ENCODE data around the gene ARID3A. TPM values are rescaled to one million over a fixed set of nuclear protein-coding genes. Genes with fewer than 3 reads are reported as not detected.
"Not testable (repeated sequence)": the region's sequence is repeated elsewhere in the genome, so short reads cannot be mapped to it uniquely, and the experiment has no call there.

The ARID3A gene
- total RNA-seq, 2 experiments from 2014 or later: 9.9 to 21.6 TPM

DNA sequence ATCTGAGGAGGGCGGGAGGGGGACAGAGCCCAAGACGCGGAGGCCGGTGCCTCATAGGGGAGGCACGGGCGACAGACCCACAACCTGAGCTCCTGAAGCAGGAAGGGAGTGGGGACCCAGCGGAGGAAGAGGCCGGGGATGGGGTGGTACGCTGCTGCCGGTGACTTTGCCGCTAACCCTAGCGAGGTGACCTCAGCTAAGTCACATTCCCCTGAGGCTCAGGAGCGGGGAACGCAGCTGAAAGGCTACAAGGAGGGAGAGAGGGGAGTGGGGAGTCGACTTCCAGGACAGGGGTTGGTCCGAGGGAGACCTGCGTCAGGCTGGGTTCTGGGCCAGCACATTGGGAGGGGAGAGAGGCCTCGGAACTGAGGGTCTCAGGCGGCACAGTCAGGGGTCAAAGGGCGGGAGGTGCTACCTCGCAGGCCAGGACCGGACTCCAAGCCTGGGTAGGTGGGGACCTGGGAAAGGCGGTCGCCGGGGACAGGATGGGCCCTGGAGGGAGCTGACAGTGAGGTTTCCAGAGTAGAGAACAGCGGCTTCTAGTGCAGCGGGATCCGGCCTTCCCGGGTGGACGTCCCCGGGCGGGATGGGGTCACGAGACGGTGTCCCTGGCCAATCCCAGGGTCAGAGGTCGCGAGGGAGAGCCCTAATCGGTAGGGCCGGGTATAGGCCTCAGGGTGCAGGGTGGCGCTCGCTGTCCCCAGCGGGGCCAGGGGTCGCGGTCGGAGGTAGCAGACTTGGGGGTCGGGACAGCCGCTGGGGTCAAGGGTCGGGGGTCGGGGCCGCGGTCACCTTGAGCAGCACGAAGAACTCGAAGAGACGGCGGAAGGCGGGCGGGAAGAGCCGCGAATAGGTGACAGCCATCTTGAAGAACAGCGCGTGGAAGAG is 94.4 kb downstream of the ARID3A start:
- POLR2A ChIA-PET: interaction anchor here (0.6 kb wide), 1 partner anchor 170 kb away, joined by 3 read pairs; no protein-coding TSS in a partner anchor
- H3K36me3 ChIP-seq (ENCODE audit: insufficient read depth, low read length): peaks cover 43% of the 10 kb centered on the region
- intact Hi-C loops (cut with micrococcal nuclease; ENCODE audit: unreplicated experiment): loop anchor here (2.0 to 10.0 kb wide), 4 partner anchors 19 to 387 kb away; partner anchors contain the start of genes CIRBP, DAZAP1 and GPX4
- peak; percentile 70 for DNase-seq (ENCODE audit: low spot score)
- peak overlapping the region; percentile 94 for H3K4me2 ChIP-seq (ENCODE audit: low read length)
- BruUV-seq (replicated peaks): TSS peak; percentile 75
- H3K4me3 ChIP-seq (ENCODE audit: low read depth, low read length, poor library complexity, severe bottlenecking): peak overlapping the region; percentile 96
- peaks cover 52% of the 10 kb centered on the region for H3K4me1 ChIP-seq (ENCODE audit: insufficient read depth, low read length, poor library complexity, severe bottlenecking)
- H3K9me2 ChIP-seq (ENCODE audit: insufficient read depth, low read length): no peaks in the 10 kb centered on the region
- CTCF ChIA-PET (ENCODE audit: unreplicated experiment): no interaction called here
- peaks cover 57% of the 10 kb centered on the region for H3K79me2 ChIP-seq (ENCODE audit: insufficient read depth, low read depth, low read length)
- H3K27ac ChIP-seq (ENCODE audit: low read depth, low read length, poor library complexity, severe bottlenecking): peak overlapping the region; percentile 76
- H3K9me3 ChIP-seq (ENCODE audit: low read length): no peaks in the 10 kb centered on the region
- TF ChIP-seq EZH2phosphoT487 (IDR thresholded peaks at IDR 0.05; ENCODE audit: borderline replicate concordance, low read depth, low read length): no peak
- no peak for TF ChIP-seq CTCF (conservative IDR thresholded peaks at IDR 0.05; ENCODE audit: low read length)
- no peak overlapping the region for H2AFZ ChIP-seq (ENCODE audit: low read length)
- peaks cover 10% of the 10 kb centered on the region for H4K20me1 ChIP-seq (ENCODE audit: insufficient read depth, low read length)

GRCh38 chr19:1020868-1021425 is 95.1 kb downstream of the ARID3A start, which contains the start of gene TMEM259:
TSS of gene TMEM259 (minus strand) at chr19:1021123. CDS start at chr19:1020996, 127 bp downstream.
- no TSS peak for BruUV-seq (replicated peaks)
- TF ChIP-seq EZH2phosphoT487 (IDR thresholded peaks at IDR 0.05; ENCODE audit: borderline replicate concordance, low read depth, low read length): no peak
- TF ChIP-seq CTCF (conservative IDR thresholded peaks at IDR 0.05; ENCODE audit: low read length): no peak
- H4K20me1 ChIP-seq (ENCODE audit: insufficient read depth, low read length): peaks cover 10% of the 10 kb centered on the region
- H3K36me3 ChIP-seq (ENCODE audit: insufficient read depth, low read length): peaks cover 37% of the 10 kb centered on the region
- H3K4me3 ChIP-seq (ENCODE audit: low read depth, low read length, poor library complexity, severe bottlenecking): peak within 1 kb of the TSS; percentile 96
- ChIA-PET POLR2A (interaction anchor here (0.8 kb wide), 1 partner anchor 20 kb away, joined by 5 read pairs; no protein-coding TSS in a partner anchor), CTCF (ENCODE audit: unreplicated experiment) (no interaction called here)
- peak within 1 kb of the TSS; percentile 76 for H3K27ac ChIP-seq (ENCODE audit: low read depth, low read length, poor library complexity, severe bottlenecking)
- peak within 1 kb of the TSS; percentile 30; the same call in 1 of the 2 replicates for H2AFZ ChIP-seq (ENCODE audit: low read length)
- peak within 1 kb of the TSS; percentile 94 for H3K4me2 ChIP-seq (ENCODE audit: low read length)
- no peaks in the 10 kb centered on the region for H3K9me3 ChIP-seq (ENCODE audit: low read length)
- intact Hi-C loops (cut with micrococcal nuclease; ENCODE audit: unreplicated experiment): loop anchor here (2.0 to 10.0 kb wide), 4 partner anchors 18 to 386 kb away; partner anchors contain the start of genes CIRBP, DAZAP1 and GPX4
- peaks cover 49% of the 10 kb centered on the region for H3K79me2 ChIP-seq (ENCODE audit: insufficient read depth, low read depth, low read length)
- peaks cover 59% of the 10 kb centered on the region for H3K4me1 ChIP-seq (ENCODE audit: insufficient read depth, low read length, poor library complexity, severe bottlenecking)
- DNase-seq (ENCODE audit: low spot score): peak; percentile 98
- no peaks in the 10 kb centered on the region for H3K9me2 ChIP-seq (ENCODE audit: insufficient read depth, low read length)

DNA sequence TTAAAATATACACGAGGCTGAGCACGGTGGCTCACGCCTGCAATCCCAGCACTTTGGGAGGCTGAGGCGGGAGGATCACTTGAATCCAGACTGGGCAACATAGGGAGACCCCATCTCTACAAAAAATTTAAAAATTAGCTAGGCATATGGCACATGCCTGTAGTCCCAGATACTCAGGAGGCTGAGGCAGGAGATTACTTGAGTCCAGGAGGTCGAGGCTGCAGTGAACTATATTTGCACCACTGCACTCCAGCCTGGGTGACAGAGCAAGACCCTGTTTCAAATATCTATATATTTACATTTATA is 98.0 kb downstream of the ARID3A start:
- H3K27ac ChIP-seq (ENCODE audit: low read depth, low read length, poor library complexity, severe bottlenecking); H3K9me3 ChIP-seq (ENCODE audit: low read length); CTCF ChIA-PET (ENCODE audit: unreplicated experiment); H4K20me1 ChIP-seq (ENCODE audit: insufficient read depth, low read length); DNase-seq (ENCODE audit: low spot score); H3K4me2 ChIP-seq (ENCODE audit: low read length); H3K4me3 ChIP-seq (ENCODE audit: low read depth, low read length, poor library complexity, severe bottlenecking); POLR2A ChIA-PET; H2AFZ ChIP-seq (ENCODE audit: low read length); H3K9me2 ChIP-seq (ENCODE audit: insufficient read depth, low read length); BruUV-seq (replicated peaks): not testable (repeated sequence)
- intact Hi-C loops (cut with micrococcal nuclease; ENCODE audit: unreplicated experiment): loop anchor here (5.0 to 10.0 kb wide), 3 partner anchors 78 to 383 kb away; partner anchors contain the start of genes CIRBP, DAZAP1 and GPX4
- Histone ChIP-seq H3K79me2 (ENCODE audit: insufficient read depth, low read depth, low read length) (peaks cover 33% of the 10 kb centered on the region), H3K4me1 (ENCODE audit: insufficient read depth, low read length, poor library complexity, severe bottlenecking) (peaks cover 39% of the 10 kb centered on the region), H3K36me3 (ENCODE audit: insufficient read depth, low read length) (peaks cover 15% of the 10 kb centered on the region)

GRCh38 chr19:1025080-1025479 is 99.2 kb downstream of the ARID3A start:
- intact Hi-C loops (cut with micrococcal nuclease; ENCODE audit: unreplicated experiment): loop anchor here (10.0 kb wide), 1 partner anchor 240 kb away; the partner anchor contains the start of gene CIRBP
- H3K4me2 ChIP-seq (ENCODE audit: low read length); H3K4me3 ChIP-seq (ENCODE audit: low read depth, low read length, poor library complexity, severe bottlenecking); H2AFZ ChIP-seq (ENCODE audit: low read length); H3K27ac ChIP-seq (ENCODE audit: low read depth, low read length, poor library complexity, severe bottlenecking); BruUV-seq (replicated peaks); H4K20me1 ChIP-seq (ENCODE audit: insufficient read depth, low read length); H3K9me2 ChIP-seq (ENCODE audit: insufficient read depth, low read length); DNase-seq (ENCODE audit: low spot score); H3K9me3 ChIP-seq (ENCODE audit: low read length); CTCF ChIA-PET (ENCODE audit: unreplicated experiment); H3K36me3 ChIP-seq (ENCODE audit: insufficient read depth, low read length): not testable (repeated sequence)
- Histone ChIP-seq H3K4me1 (ENCODE audit: insufficient read depth, low read length, poor library complexity, severe bottlenecking) (peaks cover 41% of the 10 kb centered on the region), H3K79me2 (ENCODE audit: insufficient read depth, low read depth, low read length) (peaks cover 27% of the 10 kb centered on the region)
- POLR2A ChIA-PET: interaction anchor here (0.7 kb wide), 1 partner anchor 41 kb away, joined by 3 read pairs; no protein-coding TSS in a partner anchor
